Measurements from ENCODE around the gene PLCB1. TPM values are rescaled to one million over a fixed set of nuclear protein-coding genes. Genes with fewer than 3 reads are reported as not detected.
"Not testable (repeated sequence)": the region's sequence is repeated elsewhere in the genome, so short reads cannot be mapped to it uniquely, and the experiment has no call there.

Gene PLCB1
- polyA plus RNA-seq, 3 donors, result 2.5 to 12.7 (median 3.6) TPM

DNA sequence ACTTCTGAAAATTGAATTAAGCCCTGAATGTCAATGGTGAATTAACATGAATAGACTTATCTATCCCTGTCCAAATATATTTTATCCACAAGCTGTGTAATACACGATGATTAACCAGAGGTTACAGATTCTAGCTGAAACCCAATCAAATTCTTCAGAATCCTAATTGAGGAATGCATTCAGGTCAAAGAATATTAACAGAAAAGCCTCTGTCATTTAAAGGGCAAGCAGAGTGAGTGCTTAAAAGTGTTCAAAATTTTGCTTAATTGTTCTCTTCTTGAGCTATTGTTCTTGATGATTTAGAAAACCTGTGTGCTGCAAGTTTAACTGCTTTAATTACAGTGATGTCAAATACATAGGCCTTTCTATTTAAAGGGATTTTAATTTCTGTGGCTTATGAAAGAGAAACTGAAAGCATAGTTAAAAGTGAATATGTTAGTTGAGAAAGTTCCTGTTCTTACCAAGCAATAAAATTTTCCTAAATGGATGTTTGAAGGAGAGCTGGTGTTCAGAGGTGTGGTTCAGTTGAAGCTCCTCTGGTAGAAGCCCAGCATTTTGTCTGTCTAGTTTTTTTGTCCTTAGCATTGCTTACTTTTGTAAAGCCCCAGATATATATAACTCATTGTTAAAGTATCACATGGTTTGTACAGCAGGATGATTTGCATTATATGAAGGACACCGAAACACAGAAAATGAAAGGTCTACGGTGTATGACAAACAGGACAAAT lies 470.5 kb downstream of the PLCB1 start:
- H3K27ac ChIP-seq (ENCODE audit: low read depth, low read length), result no peak overlapping the region
- WGBS, 3 donors, result 21 to 47% (median 22%) methylated on average over 3 of the region's 3 CpGs

DNA sequence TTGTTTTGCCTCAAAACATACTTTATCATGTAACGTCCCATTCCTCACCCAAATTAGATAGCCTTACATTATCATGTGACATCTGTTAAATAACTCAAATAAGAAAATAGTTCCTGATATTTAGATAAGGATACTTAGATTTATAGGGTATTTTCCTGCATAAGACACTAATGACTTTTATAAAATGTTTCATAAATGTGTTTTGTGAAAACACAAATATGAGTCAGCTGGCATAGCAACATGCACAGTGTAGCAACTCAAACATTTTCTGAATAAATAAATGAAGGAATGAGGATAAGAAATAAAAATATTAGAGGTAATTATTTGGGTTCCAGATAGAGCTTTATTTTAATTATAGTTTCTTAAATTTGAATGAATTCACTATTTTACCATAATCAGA lies 476.4 kb downstream of the PLCB1 start:
- H3K27ac ChIP-seq (ENCODE audit: low read depth, low read length), result no peak overlapping the region
- WGBS, 3 donors, result 57 to 80% (median 66%) methylated on average over 1 of the region's 1 CpG

DNA sequence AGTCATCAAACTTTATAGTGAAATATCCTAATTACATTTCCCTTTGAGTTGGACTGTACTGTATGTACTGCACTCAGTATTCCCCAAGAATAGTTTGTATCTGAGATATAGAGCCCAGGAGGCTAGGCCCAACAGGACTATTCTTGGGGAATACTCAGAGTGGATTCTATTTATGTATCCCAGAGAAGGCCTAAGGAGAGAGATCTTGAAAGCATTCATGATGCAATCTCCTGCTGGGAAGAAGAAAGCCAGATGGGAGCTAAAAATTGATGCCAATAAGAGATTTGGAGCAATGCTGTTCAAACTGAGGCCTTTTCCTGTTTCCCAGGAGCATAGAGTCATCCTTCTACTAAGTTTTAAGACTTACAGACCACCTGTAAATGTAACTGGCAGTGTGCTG lies 484.7 kb downstream of the PLCB1 start:
- H3K27ac ChIP-seq (ENCODE audit: low read depth, low read length), result no peak overlapping the region

DNA sequence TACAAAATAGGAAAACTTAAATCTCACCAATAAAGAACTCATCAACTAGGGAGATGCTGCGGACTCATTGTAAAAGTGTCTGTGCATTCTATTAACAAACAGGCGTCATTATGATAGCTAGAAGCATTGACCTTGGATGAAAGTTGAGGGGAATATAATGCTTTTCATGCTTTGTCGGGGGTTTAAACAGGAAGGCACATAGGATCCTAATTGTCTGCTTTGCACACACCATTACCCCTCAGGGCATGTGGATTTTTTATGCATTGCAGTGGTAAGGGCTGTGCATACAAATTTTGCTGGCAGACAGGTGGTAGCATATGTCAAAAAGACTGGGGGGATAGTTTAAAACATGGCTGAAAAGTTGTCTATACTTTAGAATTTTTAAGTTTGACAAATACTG lies 488.9 kb downstream of the PLCB1 start:
- no peak overlapping the region for H3K27ac ChIP-seq (ENCODE audit: low read depth, low read length)
- WGBS, 3 donors, result 70 to 93% (median 70%) methylated on average over 3 of the region's 3 CpGs

DNA sequence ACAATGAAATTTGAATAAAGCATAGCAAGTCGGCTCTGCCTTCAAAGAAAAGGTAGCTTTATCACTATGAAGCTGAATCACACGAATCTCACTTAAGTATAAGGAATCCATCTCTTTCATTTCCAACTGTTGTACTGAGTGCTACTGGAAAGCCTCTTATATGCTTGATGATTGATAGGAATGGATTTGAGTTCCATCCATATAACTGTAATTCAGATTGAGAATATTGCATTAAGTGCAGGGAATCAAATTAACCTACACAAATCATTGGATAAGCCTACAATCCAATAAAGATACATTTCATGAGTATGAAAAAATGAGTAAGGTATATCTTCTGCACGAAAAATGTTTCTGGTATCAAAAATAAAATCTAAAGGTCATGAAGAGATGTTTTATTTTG lies 492.0 kb downstream of the PLCB1 start:
- WGBS, 3 donors, result 93 to 95% (median 93%) methylated on average over 3 of the region's 3 CpGs
- no peak overlapping the region for H3K27ac ChIP-seq (ENCODE audit: low read depth, low read length)

DNA sequence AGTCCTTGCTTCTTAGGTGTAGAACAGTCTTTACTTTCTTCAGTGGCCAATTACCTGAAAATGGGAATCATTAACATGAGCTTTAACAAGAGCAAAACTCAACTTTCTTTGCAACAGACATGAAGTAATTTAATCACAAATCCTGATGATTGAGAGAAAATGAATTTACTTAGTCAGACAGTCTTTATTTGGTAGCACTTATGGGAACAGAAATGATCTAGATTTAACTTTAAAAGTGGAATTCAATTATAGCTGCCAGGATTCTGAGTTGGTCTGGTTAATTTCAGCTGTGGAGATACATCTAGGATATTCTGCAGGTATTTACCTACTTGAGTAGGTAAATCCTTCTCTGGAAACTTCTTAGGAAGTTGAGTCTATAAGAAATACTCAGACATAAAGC lies 492.6 kb downstream of the PLCB1 start:
- H3K27ac ChIP-seq (ENCODE audit: low read depth, low read length), result no peak overlapping the region

DNA sequence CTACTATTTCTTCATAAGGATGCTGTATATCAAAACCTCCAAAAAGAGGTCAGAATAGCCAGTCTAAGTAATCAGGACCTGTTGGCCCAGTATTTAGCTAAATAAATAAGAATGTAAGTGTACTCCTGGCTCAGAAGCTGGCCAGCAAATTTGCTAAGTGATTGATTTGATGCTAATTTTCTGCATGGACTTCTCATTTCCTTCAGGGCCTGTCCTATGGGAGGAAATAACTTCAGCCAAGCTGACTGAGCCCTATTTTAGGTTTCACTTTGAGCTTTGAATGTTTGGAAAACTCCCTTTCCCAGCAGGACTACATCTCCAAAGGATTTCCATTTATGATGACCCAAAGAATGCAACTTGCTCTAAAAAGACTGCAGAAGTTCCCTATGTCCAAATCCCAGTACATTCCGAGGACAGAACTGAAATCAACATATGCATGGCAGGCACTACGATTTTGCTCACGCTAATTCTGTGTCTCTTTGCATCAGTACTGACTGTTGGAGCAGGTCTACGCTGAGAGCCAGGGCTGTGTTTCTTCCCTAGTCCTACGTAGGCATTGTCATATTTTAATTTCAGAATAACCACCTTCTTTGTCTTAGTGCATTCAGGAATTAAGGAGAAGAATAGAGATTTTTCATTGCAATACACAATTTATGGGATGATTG lies 495.4 kb downstream of the PLCB1 start:
- H3K27ac ChIP-seq (ENCODE audit: low read depth, low read length), result no peak overlapping the region
- WGBS, 3 donors, result 35 to 71% (median 59%) methylated on average over 5 of the region's 5 CpGs

DNA sequence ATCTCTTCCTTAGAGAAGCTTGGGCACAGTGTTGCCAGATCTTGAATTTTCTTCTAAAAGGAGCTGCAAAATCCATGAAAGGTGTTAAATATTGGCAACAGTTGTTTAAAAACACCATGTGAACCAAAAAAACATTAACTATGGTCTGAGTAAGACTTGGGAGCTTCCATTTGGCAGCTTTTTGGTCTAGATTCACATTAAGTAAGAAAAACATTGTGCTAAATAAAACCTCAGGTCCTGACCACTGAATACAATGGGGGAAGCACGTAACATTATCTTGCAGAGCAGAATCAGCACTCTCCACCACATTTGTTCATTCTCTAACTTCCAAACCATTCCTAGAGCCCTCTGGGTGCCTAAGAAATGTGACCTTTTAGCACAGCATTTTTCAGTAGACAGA lies 499.2 kb downstream of the PLCB1 start:
- no peak overlapping the region for H3K27ac ChIP-seq (ENCODE audit: low read depth, low read length)
- 86 to 100% (median 90%) methylated on average over 1 of the region's 1 CpG for WGBS, 3 donors

DNA sequence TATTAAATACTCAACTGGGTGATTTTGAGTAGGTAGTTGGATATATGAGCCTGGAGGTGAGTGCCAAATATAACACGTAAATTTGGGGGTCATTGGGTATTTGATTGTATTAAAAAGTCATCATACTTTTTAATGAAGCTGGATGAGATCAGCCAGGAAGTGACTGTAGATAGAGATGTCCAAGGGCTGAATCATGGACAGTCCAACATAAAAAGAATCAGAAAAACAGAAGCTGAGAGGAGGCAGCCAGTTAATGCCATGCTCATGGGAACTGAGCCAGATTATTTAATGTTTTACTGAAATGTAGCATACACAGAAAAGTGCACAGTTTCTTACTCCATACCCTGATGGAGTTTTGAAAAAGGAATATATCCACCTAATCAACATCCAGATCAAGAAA lies 501.3 kb downstream of the PLCB1 start:
- H3K27ac ChIP-seq (ENCODE audit: low read depth, low read length), result no peak overlapping the region
- 70 to 88% (median 73%) methylated on average over 1 of the region's 1 CpG for WGBS, 3 donors

DNA sequence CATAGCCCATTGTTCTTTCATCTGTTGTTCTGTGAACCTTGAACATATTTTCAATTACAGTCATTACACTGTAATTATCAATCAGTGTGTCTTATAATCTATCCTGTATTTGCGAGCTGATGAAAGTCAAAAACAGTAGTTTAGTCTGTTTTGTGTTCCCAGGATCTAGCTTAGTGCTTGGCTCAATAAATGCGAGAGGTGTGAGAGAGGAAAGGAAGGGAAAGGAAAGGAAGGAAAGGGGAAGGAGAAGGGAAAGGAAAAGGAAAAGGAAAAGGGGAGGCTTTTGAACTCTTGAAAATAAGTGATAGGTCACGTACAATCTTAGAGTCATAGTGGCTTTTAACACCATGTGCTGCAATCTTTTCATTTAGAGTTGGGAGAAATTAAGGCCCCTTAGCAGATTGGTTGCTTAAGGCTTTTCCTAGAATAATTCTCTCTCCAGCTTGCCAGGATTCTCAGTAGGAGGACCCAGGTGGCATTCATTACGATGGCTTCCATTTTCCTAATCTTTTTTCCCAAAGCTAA lies 503.0 kb downstream of the PLCB1 start:
- 76 to 85% (median 84%) methylated on average over 4 of the region's 4 CpGs for WGBS, 3 donors

DNA sequence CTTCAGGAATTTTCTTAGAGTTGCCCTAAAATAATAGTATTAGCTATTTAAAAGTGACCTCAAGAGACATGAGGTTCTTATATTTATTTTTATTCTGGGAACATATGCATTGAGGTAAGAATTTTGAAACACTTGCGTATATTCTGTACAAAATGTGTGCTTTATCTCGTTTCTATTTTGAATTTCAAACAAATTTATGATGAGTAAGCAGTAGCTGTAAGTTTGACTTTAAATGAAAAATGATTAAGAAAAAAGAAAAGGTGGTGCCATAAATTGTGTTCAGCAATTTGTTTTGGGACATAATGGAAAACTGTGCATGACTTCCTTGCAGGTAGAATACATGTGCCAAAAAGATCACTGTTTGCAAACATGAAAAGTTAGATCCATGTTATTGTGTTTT lies 503.8 kb downstream of the PLCB1 start:
- H3K27ac ChIP-seq (ENCODE audit: low read depth, low read length), result no peak overlapping the region
- WGBS, 3 donors, result 70 to 91% (median 82%) methylated on average over 2 of the region's 2 CpGs

More for the DNA sequence above, 503.0 kb downstream of the PLCB1 start:
- H3K27ac ChIP-seq (ENCODE audit: low read depth, low read length), result no peak overlapping the region

DNA sequence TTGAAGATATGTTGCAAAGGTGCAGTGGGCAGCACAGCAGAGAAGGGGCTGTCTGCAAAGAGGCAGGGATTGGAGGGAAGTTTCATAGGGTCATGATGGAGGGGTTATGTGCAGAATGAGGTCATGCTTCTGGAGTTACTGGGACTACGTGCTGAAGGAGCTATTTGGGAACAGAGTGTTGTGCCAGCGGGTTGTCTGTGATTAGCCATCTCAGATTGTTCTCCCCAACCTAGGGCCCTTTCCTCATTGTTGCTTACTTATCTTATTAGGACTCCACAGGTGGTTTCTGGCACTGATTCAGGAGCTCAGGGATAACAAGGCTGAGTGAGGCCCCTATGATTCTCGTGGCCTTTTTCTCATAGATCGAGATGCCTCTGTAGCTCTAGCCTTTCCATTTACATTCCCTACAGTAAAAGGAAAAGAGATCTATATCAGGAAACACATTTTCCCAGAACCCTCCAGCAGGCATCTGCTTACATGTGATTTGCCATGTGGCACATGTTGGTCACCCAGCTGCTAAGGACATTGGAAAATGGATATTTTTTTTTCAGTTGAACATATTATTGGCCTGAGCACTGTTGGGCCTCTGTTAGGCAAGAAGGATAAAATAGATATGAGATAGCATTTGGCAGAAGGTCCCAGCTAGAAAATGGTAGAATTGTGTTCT lies 507.2 kb downstream of the PLCB1 start:
- H3K27ac ChIP-seq (ENCODE audit: low read depth, low read length), result no peak overlapping the region
- 82 to 96% (median 91%) methylated on average over 4 of the region's 4 CpGs for WGBS, 3 donors

DNA sequence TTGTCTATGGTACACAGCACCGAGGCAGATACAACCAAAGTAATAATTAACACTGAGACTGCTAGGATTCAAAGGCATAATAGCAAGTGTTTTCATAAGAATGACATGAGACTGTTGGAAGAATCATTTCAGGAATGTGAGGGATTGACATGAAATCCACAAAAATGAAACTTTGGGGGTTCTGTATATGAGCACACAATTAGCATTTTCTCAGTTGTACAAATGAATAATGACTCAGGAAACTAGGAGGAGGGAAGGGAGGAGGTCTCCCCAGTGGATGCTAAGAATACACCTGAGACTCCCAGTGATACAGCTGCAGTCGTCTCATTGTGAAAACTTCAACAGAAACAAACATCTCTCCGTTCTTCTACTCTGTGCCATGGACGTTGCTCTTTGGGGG lies 508.4 kb downstream of the PLCB1 start:
- no peak overlapping the region for H3K27ac ChIP-seq (ENCODE audit: low read depth, low read length)
- 85 to 91% (median 87%) methylated on average over 4 of the region's 4 CpGs for WGBS, 3 donors

DNA sequence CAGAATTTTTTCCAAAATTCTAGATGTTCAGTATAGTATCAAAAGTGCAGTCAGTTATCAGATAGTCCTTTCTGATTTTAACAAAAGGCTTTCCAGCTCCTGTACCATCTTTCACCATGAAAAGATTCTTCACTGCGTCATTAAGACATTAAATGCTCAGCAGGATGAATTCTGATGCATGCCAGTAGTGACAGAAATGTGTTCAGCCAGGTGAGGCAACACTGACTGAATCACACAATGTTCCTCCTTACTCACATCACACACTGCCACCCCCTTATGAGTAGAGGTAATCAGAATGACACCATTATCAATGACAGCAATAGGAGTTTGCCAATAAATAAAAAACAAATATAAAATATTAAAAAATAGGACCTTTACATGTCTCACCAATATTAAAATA lies 510.2 kb downstream of the PLCB1 start:
- 95 to 100% (median 97%) methylated on average over 1 of the region's 1 CpG for WGBS, 3 donors
- H3K27ac ChIP-seq (ENCODE audit: low read depth, low read length), result no peak overlapping the region

DNA sequence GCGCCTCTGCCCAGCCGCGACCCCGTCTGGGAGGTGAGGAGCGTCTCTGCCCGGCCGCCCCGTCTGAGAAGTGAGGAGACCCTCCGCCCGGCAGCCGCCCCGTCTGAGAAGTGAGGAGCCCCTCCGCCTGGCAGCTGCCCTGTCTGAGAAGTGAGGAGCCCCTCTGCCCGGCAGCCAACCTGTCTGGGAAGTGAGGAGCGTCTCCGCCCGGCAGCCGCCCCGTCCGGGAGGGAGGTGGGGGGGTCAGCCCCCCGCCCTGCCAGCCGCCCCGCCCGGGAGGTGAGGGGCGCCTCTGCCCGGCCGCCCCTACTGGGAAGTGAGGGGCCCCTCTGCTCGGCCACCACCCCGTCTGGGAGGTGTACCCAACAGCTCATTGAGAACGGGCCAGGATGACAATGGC lies 512.4 kb downstream of the PLCB1 start:
- H3K27ac ChIP-seq (ENCODE audit: low read depth, low read length), result not testable (repeated sequence)
- 94 to 100% (median 95%) methylated on average over 4 to 12 of the region's 30 CpGs for WGBS, 3 donors

DNA sequence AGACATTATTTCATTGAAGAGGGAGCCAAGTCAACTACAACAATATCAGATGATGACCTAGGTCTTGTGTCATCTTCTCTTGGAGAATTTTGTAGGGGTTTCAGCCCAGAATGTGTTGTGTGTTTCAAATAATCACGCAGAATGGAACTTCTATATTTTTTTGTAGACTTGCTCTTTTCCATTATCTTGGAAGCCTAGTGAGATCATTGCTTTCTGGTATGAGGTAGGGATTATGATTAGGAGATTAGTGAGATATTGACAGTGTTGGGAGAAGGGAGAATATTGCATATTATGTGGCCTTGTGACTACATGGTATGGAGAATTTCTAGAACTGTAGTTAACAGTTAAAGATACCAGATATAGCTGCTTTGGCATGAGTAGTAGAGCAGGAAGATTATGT lies 513.3 kb downstream of the PLCB1 start:
- WGBS, 3 donors, result 81 to 92% (median 82%) methylated on average over 1 of the region's 1 CpG
- no peak overlapping the region for H3K27ac ChIP-seq (ENCODE audit: low read depth, low read length)

DNA sequence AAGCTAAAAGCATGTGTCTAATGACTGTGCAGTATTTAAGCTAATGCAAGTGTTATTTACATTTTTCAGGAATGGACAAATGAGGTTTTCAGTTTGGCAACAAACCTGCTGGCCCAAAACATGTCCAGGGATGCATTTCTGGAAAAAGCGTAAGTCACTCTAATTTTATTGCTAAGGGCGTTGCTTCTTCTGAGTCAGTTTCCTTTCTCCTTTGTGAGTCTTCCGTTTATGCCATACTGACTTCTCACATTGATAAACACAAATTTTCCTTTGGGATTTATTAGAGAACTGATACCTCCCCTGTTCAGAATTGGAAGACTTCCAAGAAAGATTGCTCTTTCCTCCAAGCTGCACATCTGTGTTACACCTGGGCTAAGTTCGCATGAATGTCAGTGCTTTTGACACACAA lies 514.0 kb downstream of the PLCB1 start:
- 48 to 64% (median 58%) methylated on average over 4 of the region's 4 CpGs for WGBS, 3 donors
- H3K27ac ChIP-seq (ENCODE audit: low read depth, low read length), result no peak overlapping the region

DNA sequence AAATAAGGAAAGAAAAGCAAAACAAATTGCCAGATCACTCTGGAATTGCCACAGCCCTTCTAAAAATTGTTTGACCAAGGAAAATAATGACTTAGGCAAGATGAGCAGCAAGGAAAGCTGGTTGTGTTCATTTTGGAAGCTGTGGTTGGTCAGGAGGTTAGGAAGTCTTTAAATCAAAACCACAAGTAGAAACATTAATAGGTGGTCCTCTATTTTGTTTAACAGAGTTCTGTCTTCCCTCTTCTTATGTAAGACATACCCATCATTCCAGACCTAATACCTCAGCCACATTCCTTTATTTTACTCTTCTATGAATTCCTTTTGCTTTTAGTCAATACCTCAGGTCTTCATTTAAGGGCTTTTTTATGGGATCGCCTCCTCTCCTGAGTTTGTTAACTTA lies 514.6 kb downstream of the PLCB1 start:
- WGBS, 3 donors, result 86 to 92% (median 92%) methylated on average over 1 of the region's 1 CpG
- H3K27ac ChIP-seq (ENCODE audit: low read depth, low read length), result no peak overlapping the region

DNA sequence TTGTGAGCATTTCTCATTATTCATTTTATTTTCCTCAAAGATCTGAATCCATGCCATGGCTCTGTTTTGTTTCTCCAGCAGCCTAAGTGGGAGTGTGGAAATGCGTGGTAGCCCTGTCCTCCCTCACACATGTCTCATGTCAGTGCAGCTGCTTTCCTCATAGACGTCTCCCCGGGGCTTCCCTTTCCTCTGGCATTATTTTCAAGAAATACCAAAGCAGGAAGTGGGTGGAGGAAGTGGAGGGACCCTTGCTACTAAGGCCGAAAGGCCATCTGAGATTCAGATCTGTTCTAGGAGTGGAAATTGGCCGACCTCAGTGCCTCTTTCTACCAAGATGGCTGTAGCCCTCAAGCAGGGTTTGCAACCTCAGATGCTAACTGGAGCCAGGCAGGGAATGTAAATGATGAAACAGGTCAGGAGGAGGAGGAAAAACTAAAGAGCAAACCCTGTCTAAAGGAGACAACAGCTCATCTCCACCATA lies 515.9 kb downstream of the PLCB1 start:
- WGBS, 3 donors, result 19 to 76% (median 22%) methylated on average over 5 of the region's 5 CpGs
- H3K27ac ChIP-seq (ENCODE audit: low read depth, low read length), result no peak overlapping the region
